Activated CD4-positive, alpha-beta T cell treated with anti-CD3 and anti-CD28 coated beads, Interleukin-10, Interleukin-2, amounts not matched to agents 100 ng/mL and 50 ng/mL, durations not matched to agents 16 hours and 8 hours (primary cell): Measurements from ENCODE around the gene TCERG1L.

Experiments
- DNase-seq: peaks from one replicate; pipeline ENCODE4 v3.0.0-alpha.2; 2020

TCERG1L gene

GRCh38 chr10:131269776-131270460, 41.6 kb downstream of the TCERG1L start:
- DNase-seq, result no peak

- DNase-seq, result no peak
Observed at GRCh38 chr10:131267814-131268095, 43.8 kb downstream of the TCERG1L start.

- DNase-seq, result no peak
Observed at GRCh38 chr10:131266936-131267813, 44.3 kb downstream of the TCERG1L start.

GRCh38 chr10:131264110-131264788, 47.3 kb downstream of the TCERG1L start:
- DNase-seq, result no peak

- no peak for DNase-seq
Observed at GRCh38 chr10:131261890-131262475, 49.5 kb downstream of the TCERG1L start.

- DNase-seq, result no peak
Observed at GRCh38 chr10:131260452-131261211, 50.9 kb downstream of the TCERG1L start.

GRCh38 chr10:131260031-131260430, 51.5 kb downstream of the TCERG1L start:
- DNase-seq, result no peak

GRCh38 chr10:131259535-131259934, 52.0 kb downstream of the TCERG1L start:
- no peak for DNase-seq

GRCh38 chr10:131258256-131258655, 53.3 kb downstream of the TCERG1L start:
- DNase-seq, result no peak

- DNase-seq, result no peak
Observed at GRCh38 chr10:131257027-131257426, 54.5 kb downstream of the TCERG1L start.

- DNase-seq, result no peak
Observed at GRCh38 chr10:131254859-131255252, 56.7 kb downstream of the TCERG1L start.

- DNase-seq, result no peak
Observed at GRCh38 chr10:131253931-131254858, 57.3 kb downstream of the TCERG1L start.

GRCh38 chr10:131252567-131253276, 58.8 kb downstream of the TCERG1L start:
- no peak for DNase-seq

- DNase-seq, result no peak
Observed at GRCh38 chr10:131251146-131251541, 60.4 kb downstream of the TCERG1L start.

- DNase-seq, result no peak
Observed at GRCh38 chr10:131250454-131251145, 60.9 kb downstream of the TCERG1L start.

GRCh38 chr10:131249955-131250344, 61.6 kb downstream of the TCERG1L start:
- DNase-seq, result no peak

- DNase-seq, result no peak
Observed at GRCh38 chr10:131249238-131249954, 62.1 kb downstream of the TCERG1L start.

- DNase-seq, result no peak
Observed at GRCh38 chr10:131248376-131249165, 63.0 kb downstream of the TCERG1L start.

GRCh38 chr10:131247873-131248272, 63.6 kb downstream of the TCERG1L start:
- no peak for DNase-seq
